HCT116 (cell line): ENCODE results near the gene WNT16.

Experiments
- ATF3 ChIP-seq: IDR thresholded peaks from 2 replicates; pipeline ENCODE4 v1.6.1; 2012
- CTCF ChIP-seq, 3 experiments: fragments of 200-600 bp in 1 of 3; sonication (generic) in 1 of 3; IDR thresholded peaks in 2 of 3; conservative IDR thresholded peaks in 1 of 3; 2 replicates each; pipeline ENCODE4 v1.5.1; 2012 to 2017; ENCODE audit warnings: low read depth in 2 of 3, low read length in 2 of 3, antibody characterized with exemption in 1 of 3, borderline replicate concordance in 1 of 3, control low read depth in 1 of 3, mild to moderate bottlenecking in 1 of 3, mixed read lengths in 1 of 3, mixed run types in 1 of 3, moderate library complexity in 1 of 3; ENCODE audit not compliant: insufficient read depth in 1 of 3
- EZH2 ChIP-seq: fragments of 200-600 bp; sonication (generic); IDR thresholded peaks from 2 replicates; pipeline ENCODE4 v1.6.1; 2017; ENCODE audit warnings: antibody characterized with exemption, mixed run types
- EZH2phosphoT487 ChIP-seq: fragments of 200-600 bp; IDR thresholded peaks from 2 replicates; pipeline ENCODE4 v1.6.1; 2018; ENCODE audit warnings: antibody characterized with exemption, borderline replicate concordance
- FOSL1 ChIP-seq: IDR thresholded peaks from 2 replicates; pipeline ENCODE4 v1.6.1; 2012; ENCODE audit warnings: low read depth
- MAX ChIP-seq: IDR thresholded peaks from 2 replicates; pipeline ENCODE4 v1.6.1; 2012
- POLR2A ChIP-seq: IDR thresholded peaks from 2 replicates; pipeline ENCODE4 v1.7.0; 2011; ENCODE audit warnings: borderline replicate concordance; ENCODE audit not compliant: insufficient read depth, insufficient read length; ENCODE audit errors: extremely low read depth
- REST ChIP-seq: IDR thresholded peaks from 2 replicates; pipeline ENCODE4 v1.6.1; 2012; ENCODE audit warnings: low read depth
- SP1 ChIP-seq: IDR thresholded peaks from 2 replicates; pipeline ENCODE4 v1.6.1; 2012; ENCODE audit warnings: low read depth
- SRF ChIP-seq: IDR thresholded peaks from 2 replicates; pipeline ENCODE4 v1.6.1; 2012; ENCODE audit warnings: low read depth
- YY1 ChIP-seq: IDR thresholded peaks from 2 replicates; pipeline ENCODE4 v1.6.1; 2011; ENCODE audit warnings: low read length, low read depth, moderate library complexity, mild to moderate bottlenecking; ENCODE audit not compliant: insufficient replicate concordance; ENCODE audit errors: extremely low read depth
- ZFX ChIP-seq: fragments of 450-650 bp; IDR thresholded peaks from 2 replicates; pipeline ENCODE4 v1.6.1; 2017
- ZNF274 ChIP-seq: fragments of 200-500 bp; sonication (Bioruptor generic); IDR thresholded peaks from 2 replicates; pipeline ENCODE4 v1.6.1; 2014; ENCODE audit warnings: mild to moderate bottlenecking, low read depth, low read length, inconsistent platforms

DNA sequence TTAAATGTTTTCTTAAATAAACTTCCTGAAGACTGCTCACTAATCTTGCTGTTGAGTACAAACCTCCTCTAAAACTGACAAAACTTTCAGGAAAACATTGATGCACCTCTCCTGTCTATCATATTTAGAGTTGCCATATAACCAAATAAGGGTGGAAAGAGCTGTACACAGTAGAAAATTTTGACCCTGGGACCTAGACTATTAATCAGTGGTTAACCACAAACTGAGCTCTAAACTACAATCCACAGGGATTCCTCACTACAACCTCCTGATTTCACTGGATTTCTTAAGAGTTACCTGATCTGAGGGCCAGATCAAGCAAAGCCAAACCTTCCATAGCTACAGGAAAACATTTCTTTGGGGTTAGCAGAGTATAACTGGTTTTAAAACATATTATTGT, 39.9 kb upstream of the WNT16 start:
- TF ChIP-seq ZFX (no peak), REST (no peak), EZH2 (no peak), CTCF (IDR thresholded peaks at IDR 0.05 in 2 of 3, conservative IDR thresholded peaks at IDR 0.05 in 1 of 3; ENCODE audit: borderline replicate concordance in 1 of 3, insufficient read depth in 1 of 3, low read depth in 2 of 3, low read length in 2 of 3) (no peak), POLR2A (no peak), MAX (no peak), ZNF274 (no peak), FOSL1 (peak; percentile 59), SRF (peak; percentile 92), SP1 (peak; percentile 60; the same call in 1 of the 2 replicates), EZH2phosphoT487 (no peak), YY1 (no peak), ATF3 (no peak)
